KMS-11 (cell line): Measurements from ENCODE around the gene ABLIM1.

Experiments used
- H2AFZ ChIP-seq: fragments of 200-600 bp; sonication (generic); 2 replicates; pipeline ENCODE4 v1.6.1; 2016; ENCODE audit warnings: antibody characterized with exemption, mixed run types, low read depth
- H3K27ac ChIP-seq: fragments of 200-600 bp; sonication (generic); 2 replicates; pipeline ENCODE4 v1.6.1; 2016; ENCODE audit warnings: mild to moderate bottlenecking, mixed run types
- H3K27me3 ChIP-seq: fragments of 200-600 bp; sonication (generic); 2 replicates; pipeline ENCODE4 v1.6.1; 2017; ENCODE audit warnings: mild to moderate bottlenecking, low read depth, mixed run types, moderate library complexity; ENCODE audit not compliant: insufficient read depth
- H3K36me3 ChIP-seq: fragments of 200-600 bp; sonication (generic); 2 replicates; pipeline ENCODE4 v1.6.1; 2017; ENCODE audit warnings: mild to moderate bottlenecking, mixed run types; ENCODE audit not compliant: insufficient read depth
- H3K4me1 ChIP-seq: fragments of 200-600 bp; sonication (generic); 2 replicates; pipeline ENCODE4 v1.6.1; 2016; ENCODE audit warnings: mild to moderate bottlenecking, low read depth, mixed run types; ENCODE audit not compliant: poor library complexity, severe bottlenecking
- H3K4me2 ChIP-seq: fragments of 200-600 bp; sonication (generic); 2 replicates; pipeline ENCODE4 v1.7.0; 2016; ENCODE audit warnings: mild to moderate bottlenecking, mixed run types
- H3K4me3 ChIP-seq: fragments of 200-600 bp; sonication (generic); IDR thresholded peaks from 2 replicates; pipeline ENCODE4 v1.6.1; 2017; ENCODE audit warnings: low read depth, low read length, mixed read lengths; ENCODE audit not compliant: insufficient read depth
- H3K79me2 ChIP-seq: fragments of 200-600 bp; sonication (generic); 2 replicates; pipeline ENCODE4 v1.6.1; 2016; ENCODE audit warnings: low read depth, mixed run types; ENCODE audit not compliant: insufficient read depth
- H3K9ac ChIP-seq: fragments of 200-600 bp; sonication (generic); 2 replicates; pipeline ENCODE4 v1.6.1; 2016; ENCODE audit warnings: mild to moderate bottlenecking, mixed run types
- H4K20me1 ChIP-seq: fragments of 200-600 bp; sonication (generic); 2 replicates; pipeline ENCODE4 v1.6.1; 2016; ENCODE audit warnings: mild to moderate bottlenecking, mixed run types; ENCODE audit not compliant: insufficient read depth
- CTCF ChIP-seq: fragments of 200-600 bp; sonication (generic); conservative IDR thresholded peaks from 2 replicates; pipeline ENCODE4 v1.6.1; 2017; ENCODE audit warnings: low read depth, mild to moderate bottlenecking, antibody characterized with exemption, low read length, moderate library complexity, mixed read lengths

Gene ABLIM1

GRCh38 chr10:114560144-114560543 lies 97.9 kb downstream of the ABLIM1 start:
- TF ChIP-seq CTCF = no peak
- H3K36me3 ChIP-seq = no peaks in the 10 kb centered on the region

GRCh38 chr10:114559636-114560035 lies 98.4 kb downstream of the ABLIM1 start:
- Histone ChIP-seq H3K4me3 (no peak overlapping the region), H2AFZ (no peak overlapping the region), H3K27ac (no peak overlapping the region), H4K20me1 (no peaks in the 10 kb centered on the region), H3K4me1 (peaks cover 4% of the 10 kb centered on the region), H3K9ac (no peak overlapping the region), H3K4me2 (no peak overlapping the region), H3K27me3 (no peaks in the 10 kb centered on the region), H3K36me3 (no peaks in the 10 kb centered on the region), H3K79me2 (no peaks in the 10 kb centered on the region)
- TF ChIP-seq CTCF = no peak

More at GRCh38 chr10:114560144-114560543, 97.9 kb downstream of the ABLIM1 start:
- Histone ChIP-seq H3K4me1 (peaks cover 4% of the 10 kb centered on the region), H3K4me2 (no peak overlapping the region), H3K27ac (no peak overlapping the region), H3K4me3 (no peak overlapping the region), H3K9ac (no peak overlapping the region), H3K79me2 (no peaks in the 10 kb centered on the region), H4K20me1 (no peaks in the 10 kb centered on the region), H3K27me3 (no peaks in the 10 kb centered on the region), H2AFZ (no peak overlapping the region)

GRCh38 chr10:114557854-114558253 lies 100.2 kb downstream of the ABLIM1 start:
- Histone ChIP-seq H3K9ac (no peak overlapping the region), H2AFZ (no peak overlapping the region), H3K27me3 (no peaks in the 10 kb centered on the region), H3K79me2 (no peaks in the 10 kb centered on the region), H3K27ac (no peak overlapping the region), H3K4me3 (no peak overlapping the region), H4K20me1 (no peaks in the 10 kb centered on the region), H3K4me2 (no peak overlapping the region), H3K4me1 (peaks cover 4% of the 10 kb centered on the region), H3K36me3 (no peaks in the 10 kb centered on the region)
- no peak for TF ChIP-seq CTCF

- H3K9ac ChIP-seq = no peak overlapping the region
- H3K79me2 ChIP-seq = no peaks in the 10 kb centered on the region
- no peak overlapping the region for H3K27ac ChIP-seq
- H3K4me1 ChIP-seq = peaks cover 4% of the 10 kb centered on the region
- H3K27me3 ChIP-seq = no peaks in the 10 kb centered on the region
- no peaks in the 10 kb centered on the region for H4K20me1 ChIP-seq
- no peak overlapping the region for H2AFZ ChIP-seq
- H3K36me3 ChIP-seq = no peaks in the 10 kb centered on the region
- no peak for TF ChIP-seq CTCF
- H3K4me3 ChIP-seq = no peak overlapping the region
- no peak overlapping the region for H3K4me2 ChIP-seq
Observed at GRCh38 chr10:114556236-114557122, 101.6 kb downstream of the ABLIM1 start.
